Hepatocyte (in vitro differentiated cells): ENCODE results near the gene CSTF2T. TPM values are rescaled to one million over a fixed set of nuclear protein-coding genes. Genes with fewer than 3 reads are reported as not detected.
A peak's percentile ranks its signal among the peaks of the same experiment; 100 is the strongest.

Experiments used
- DNase-seq: peaks from one replicate; pipeline ENCODE4 v3.0.0-alpha.2; 2016; ENCODE audit warnings: low spot score
- H2AFZ ChIP-seq: fragments of 200-600 bp; sonication (generic); 2 replicates; pipeline ENCODE4 v1.6.0; 2016; ENCODE audit warnings: antibody characterized with exemption, mild to moderate bottlenecking
- H3K27ac ChIP-seq: fragments of 200-600 bp; sonication (generic); 2 replicates; pipeline ENCODE4 v1.5.1; 2016; ENCODE audit warnings: mild to moderate bottlenecking
- H3K27me3 ChIP-seq: fragments of 200-600 bp; sonication (generic); 2 replicates; pipeline ENCODE4 v1.6.1; 2016
- H3K36me3 ChIP-seq: fragments of 200-600 bp; sonication (generic); replicated peaks from 2 replicates; pipeline ENCODE4 v1.5.1; 2016; ENCODE audit warnings: low read depth; ENCODE audit not compliant: insufficient read depth
- H3K4me1 ChIP-seq: fragments of 200-600 bp; sonication (generic); 2 replicates; pipeline ENCODE4 v1.5.1; 2016; ENCODE audit warnings: mild to moderate bottlenecking, moderate library complexity; ENCODE audit not compliant: insufficient read depth
- H3K4me2 ChIP-seq: fragments of 200-600 bp; sonication (generic); 2 replicates; pipeline ENCODE4 v1.6.0; 2016
- H3K4me3 ChIP-seq: fragments of 200-600 bp; sonication (generic); 2 replicates; pipeline ENCODE4 v1.5.1; 2016; ENCODE audit warnings: mild to moderate bottlenecking
- H3K79me2 ChIP-seq: fragments of 200-600 bp; sonication (generic); 2 replicates; pipeline ENCODE4 v1.6.0; 2017; ENCODE audit warnings: mild to moderate bottlenecking
- H3K9me2 ChIP-seq: fragments of 200-600 bp; sonication (generic); replicated peaks from 2 replicates; pipeline ENCODE4 v1.6.0; 2017; ENCODE audit warnings: mild to moderate bottlenecking; ENCODE audit not compliant: insufficient read depth
- H3K9me3 ChIP-seq: fragments of 200-600 bp; sonication (generic); 2 replicates; pipeline ENCODE4 v1.5.1; 2016; ENCODE audit warnings: low read depth, mild to moderate bottlenecking
- H4K20me1 ChIP-seq: fragments of 200-600 bp; sonication (generic); 2 replicates; pipeline ENCODE4 v1.6.0; 2016; ENCODE audit warnings: mild to moderate bottlenecking; ENCODE audit not compliant: insufficient read depth, poor library complexity, severe bottlenecking
- CTCF ChIP-seq: fragments of 200-600 bp; sonication (generic); IDR thresholded peaks from 2 replicates; pipeline ENCODE4 v1.5.1; 2016; ENCODE audit warnings: antibody characterized with exemption, mild to moderate bottlenecking; ENCODE audit not compliant: poor library complexity
- EZH2 ChIP-seq: fragments of 200-600 bp; sonication (generic); IDR thresholded peaks from 2 replicates; pipeline ENCODE4 v1.6.1; 2016; ENCODE audit warnings: antibody characterized with exemption, mild to moderate bottlenecking, borderline replicate concordance
- EZH2phosphoT487 ChIP-seq: fragments of 200-600 bp; sonication (generic); IDR thresholded peaks from one replicate; pipeline ENCODE4 v1.6.1; 2018; ENCODE audit warnings: antibody characterized with exemption, mild to moderate bottlenecking, low read depth, moderate library complexity; ENCODE audit not compliant: unreplicated experiment, severe bottlenecking
- WGBS: methylation state at CpG from one replicate; pipeline ENCODE4 v1.1.6; 2016; ENCODE audit warnings: low lambda C conversion rate; ENCODE audit errors: missing lambda C conversion rate; 5-methylcytosine and 5-hydroxymethylcytosine counted together
- polyA plus RNA-seq: library from polyadenylated mRNA; unstranded; fragments of >200 nt; fragmentation: Nextera tagmentation; extraction: Ambion mirVana; gene quantifications from 2 replicates; pipeline ENCODE4 v1.2.1, GENCODE V29; 2016
- total RNA-seq: library from RNA; depleted of rRNA; stranded (reverse); fragments of >200 nt; gene quantifications from 2 replicates; pipeline ENCODE4 v1.2.3, GENCODE V29; 2014

CSTF2T gene
- total and polyA plus RNA-seq, 2 experiments from 2014 or later: 7.2 to 22.3 TPM

GRCh38 chr10:51733057-51733456, 33.7 kb upstream of the CSTF2T start:
- no peaks in the 10 kb centered on the region for H3K36me3 ChIP-seq
- H3K27me3 ChIP-seq: no peaks in the 10 kb centered on the region
- H3K4me3 ChIP-seq: no peak overlapping the region
- H3K9me2 ChIP-seq: no peaks in the 10 kb centered on the region
- no peak overlapping the region for H3K27ac ChIP-seq
- no peak overlapping the region for H2AFZ ChIP-seq
- no peaks in the 10 kb centered on the region for H4K20me1 ChIP-seq
- H3K4me1 ChIP-seq: peaks cover 3% of the 10 kb centered on the region
- no peak for DNase-seq
- H3K79me2 ChIP-seq: no peaks in the 10 kb centered on the region
- H3K4me2 ChIP-seq: no peak overlapping the region
- TF ChIP-seq EZH2phosphoT487 (no peak), CTCF (no peak), EZH2 (no peak)
- no peaks in the 10 kb centered on the region for H3K9me3 ChIP-seq
- WGBS: 85% methylated on average over 1 of the region's 1 CpG

GRCh38 chr10:51729822-51730555, 30.6 kb upstream of the CSTF2T start:
- Histone ChIP-seq H3K9me2 (no peaks in the 10 kb centered on the region), H2AFZ (no peak overlapping the region), H3K79me2 (no peaks in the 10 kb centered on the region), H4K20me1 (no peaks in the 10 kb centered on the region), H3K27me3 (no peaks in the 10 kb centered on the region), H3K4me1 (peaks cover 3% of the 10 kb centered on the region), H3K9me3 (no peaks in the 10 kb centered on the region), H3K27ac (peak overlapping the region; percentile 6), H3K36me3 (no peaks in the 10 kb centered on the region), H3K4me2 (peak overlapping the region; percentile 41), H3K4me3 (no peak overlapping the region)
- 29% methylated on average over 7 of the region's 7 CpGs for WGBS
- TF ChIP-seq EZH2 (no peak), CTCF (no peak), EZH2phosphoT487 (no peak)
- peak; percentile 11 for DNase-seq

GRCh38 chr10:51724038-51724437, 24.6 kb upstream of the CSTF2T start:
- no peak overlapping the region for H2AFZ ChIP-seq
- no peaks in the 10 kb centered on the region for H3K36me3 ChIP-seq
- H3K27me3 ChIP-seq: no peaks in the 10 kb centered on the region
- H3K4me3 ChIP-seq: no peak overlapping the region
- no peak for TF ChIP-seq CTCF
- TF ChIP-seq EZH2phosphoT487: no peak
- TF ChIP-seq EZH2: no peak
- no peaks in the 10 kb centered on the region for H3K79me2 ChIP-seq
- no peak overlapping the region for H3K4me2 ChIP-seq
- DNase-seq: no peak
- no peak overlapping the region for H3K27ac ChIP-seq
- no peaks in the 10 kb centered on the region for H3K9me2 ChIP-seq
- no peaks in the 10 kb centered on the region for H3K9me3 ChIP-seq
- no peaks in the 10 kb centered on the region for H4K20me1 ChIP-seq
- 82% methylated on average over 1 of the region's 1 CpG for WGBS
- no peaks in the 10 kb centered on the region for H3K4me1 ChIP-seq
